ENCODE measurements around the gene MMEL1. TPM values are rescaled to one million over a fixed set of nuclear protein-coding genes. Genes with fewer than 3 reads are reported as not detected.

Gene MMEL1
- total and polyA plus RNA-seq, 2 of the 13 experiments (the other 11 are each of a cell fraction or from before 2014, with no cell fraction given): 0.48 TPM; not detected in 1

GRCh38 chr1:2642560-2643413 is 10.0 kb upstream of the MMEL1 start (continued):
- peak; percentile 83 for TF ChIP-seq SRSF1 (optimal IDR thresholded peaks at IDR 0.05; ENCODE audit: low read depth, low read length)
- peak; percentile 53 for TF ChIP-seq TAF1 (CRISPR knock-in tag; IDR thresholded peaks at IDR 0.05)
- TF ChIP-seq MEIS1 (CRISPR knock-in tag; IDR thresholded peaks at IDR 0.05; ENCODE audit: borderline replicate concordance): peak; percentile 58; the same call in 1 of the 2 replicates
- TF ChIP-seq ASH2L (IDR thresholded peaks at IDR 0.05; ENCODE audit: insufficient read length, low read depth, low read length): peak; percentile 53
- TF ChIP-seq, protein P1, sequence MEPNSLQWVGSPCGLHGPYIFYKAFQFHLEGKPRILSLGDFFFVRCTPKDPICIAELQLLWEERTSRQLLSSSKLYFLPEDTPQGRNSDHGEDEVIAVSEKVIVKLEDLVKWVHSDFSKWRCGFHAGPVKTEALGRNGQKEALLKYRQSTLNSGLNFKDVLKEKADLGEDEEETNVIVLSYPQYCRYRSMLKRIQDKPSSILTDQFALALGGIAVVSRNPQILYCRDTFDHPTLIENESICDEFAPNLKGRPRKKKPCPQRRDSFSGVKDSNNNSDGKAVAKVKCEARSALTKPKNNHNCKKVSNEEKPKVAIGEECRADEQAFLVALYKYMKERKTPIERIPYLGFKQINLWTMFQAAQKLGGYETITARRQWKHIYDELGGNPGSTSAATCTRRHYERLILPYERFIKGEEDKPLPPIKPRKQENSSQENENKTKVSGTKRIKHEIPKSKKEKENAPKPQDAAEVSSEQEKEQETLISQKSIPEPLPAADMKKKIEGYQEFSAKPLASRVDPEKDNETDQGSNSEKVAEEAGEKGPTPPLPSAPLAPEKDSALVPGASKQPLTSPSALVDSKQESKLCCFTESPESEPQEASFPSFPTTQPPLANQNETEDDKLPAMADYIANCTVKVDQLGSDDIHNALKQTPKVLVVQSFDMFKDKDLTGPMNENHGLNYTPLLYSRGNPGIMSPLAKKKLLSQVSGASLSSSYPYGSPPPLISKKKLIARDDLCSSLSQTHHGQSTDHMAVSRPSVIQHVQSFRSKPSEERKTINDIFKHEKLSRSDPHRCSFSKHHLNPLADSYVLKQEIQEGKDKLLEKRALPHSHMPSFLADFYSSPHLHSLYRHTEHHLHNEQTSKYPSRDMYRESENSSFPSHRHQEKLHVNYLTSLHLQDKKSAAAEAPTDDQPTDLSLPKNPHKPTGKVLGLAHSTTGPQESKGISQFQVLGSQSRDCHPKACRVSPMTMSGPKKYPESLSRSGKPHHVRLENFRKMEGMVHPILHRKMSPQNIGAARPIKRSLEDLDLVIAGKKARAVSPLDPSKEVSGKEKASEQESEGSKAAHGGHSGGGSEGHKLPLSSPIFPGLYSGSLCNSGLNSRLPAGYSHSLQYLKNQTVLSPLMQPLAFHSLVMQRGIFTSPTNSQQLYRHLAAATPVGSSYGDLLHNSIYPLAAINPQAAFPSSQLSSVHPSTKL (CRISPR knock-in tag; IDR thresholded peaks at IDR 0.05): no peak
- peak; percentile 43 for TF ChIP-seq RBM39 (IDR thresholded peaks at IDR 0.05; ENCODE audit: low read depth, low read length, poor library complexity, severe bottlenecking)
- peak; percentile 81 for TF ChIP-seq KDM5B (CRISPR knock-in tag; IDR thresholded peaks at IDR 0.05; ENCODE audit: borderline replicate concordance)
- no peak; the same call in 1 of the 2 replicates for TF ChIP-seq MIER2 (CRISPR knock-in tag; IDR thresholded peaks at IDR 0.05)
- peak; percentile 81 for TF ChIP-seq ERF (CRISPR knock-in tag; IDR thresholded peaks at IDR 0.05)
- peak; percentile 89 for TF ChIP-seq PHF8 (CRISPR knock-in tag; IDR thresholded peaks at IDR 0.05)
- peak; percentile 71 for TF ChIP-seq AGO1 (IDR thresholded peaks at IDR 0.05; ENCODE audit: low read depth, low read length, poor library complexity, severe bottlenecking)
- TF ChIP-seq ZBTB8A (CRISPR knock-in tag; IDR thresholded peaks at IDR 0.05; ENCODE audit: borderline replicate concordance, low read depth): peak; percentile 96
- no peak for TF ChIP-seq EZH2 (conservative IDR thresholded peaks at IDR 0.05; ENCODE audit: low read depth, low read length)
- peak; percentile 25; the same call in 1 of the 2 replicates for TF ChIP-seq STAT6 (CRISPR knock-in tag; IDR thresholded peaks at IDR 0.05; ENCODE audit: borderline replicate concordance)
- TF ChIP-seq STAT5B (CRISPR knock-in tag; IDR thresholded peaks at IDR 0.05): no peak
- peak; percentile 96; the same call in 1 of the 2 replicates for TF ChIP-seq SIN3A (IDR thresholded peaks at IDR 0.05; ENCODE audit: borderline replicate concordance, low read depth, low read length)
- TF ChIP-seq, protein P2, sequence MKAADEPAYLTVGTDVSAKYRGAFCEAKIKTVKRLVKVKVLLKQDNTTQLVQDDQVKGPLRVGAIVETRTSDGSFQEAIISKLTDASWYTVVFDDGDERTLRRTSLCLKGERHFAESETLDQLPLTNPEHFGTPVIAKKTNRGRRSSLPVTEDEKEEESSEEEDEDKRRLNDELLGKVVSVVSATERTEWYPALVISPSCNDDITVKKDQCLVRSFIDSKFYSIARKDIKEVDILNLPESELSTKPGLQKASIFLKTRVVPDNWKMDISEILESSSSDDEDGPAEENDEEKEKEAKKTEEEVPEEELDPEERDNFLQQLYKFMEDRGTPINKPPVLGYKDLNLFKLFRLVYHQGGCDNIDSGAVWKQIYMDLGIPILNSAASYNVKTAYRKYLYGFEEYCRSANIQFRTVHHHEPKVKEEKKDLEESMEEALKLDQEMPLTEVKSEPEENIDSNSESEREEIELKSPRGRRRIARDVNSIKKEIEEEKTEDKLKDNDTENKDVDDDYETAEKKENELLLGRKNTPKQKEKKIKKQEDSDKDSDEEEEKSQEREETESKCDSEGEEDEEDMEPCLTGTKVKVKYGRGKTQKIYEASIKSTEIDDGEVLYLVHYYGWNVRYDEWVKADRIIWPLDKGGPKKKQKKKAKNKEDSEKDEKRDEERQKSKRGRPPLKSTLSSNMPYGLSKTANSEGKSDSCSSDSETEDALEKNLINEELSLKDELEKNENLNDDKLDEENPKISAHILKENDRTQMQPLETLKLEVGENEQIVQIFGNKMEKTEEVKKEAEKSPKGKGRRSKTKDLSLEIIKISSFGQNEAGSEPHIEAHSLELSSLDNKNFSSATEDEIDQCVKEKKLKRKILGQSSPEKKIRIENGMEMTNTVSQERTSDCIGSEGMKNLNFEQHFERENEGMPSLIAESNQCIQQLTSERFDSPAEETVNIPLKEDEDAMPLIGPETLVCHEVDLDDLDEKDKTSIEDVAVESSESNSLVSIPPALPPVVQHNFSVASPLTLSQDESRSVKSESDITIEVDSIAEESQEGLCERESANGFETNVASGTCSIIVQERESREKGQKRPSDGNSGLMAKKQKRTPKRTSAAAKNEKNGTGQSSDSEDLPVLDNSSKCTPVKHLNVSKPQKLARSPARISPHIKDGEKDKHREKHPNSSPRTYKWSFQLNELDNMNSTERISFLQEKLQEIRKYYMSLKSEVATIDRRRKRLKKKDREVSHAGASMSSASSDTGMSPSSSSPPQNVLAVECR (CRISPR knock-in tag; IDR thresholded peaks at IDR 0.05; ENCODE audit: borderline replicate concordance): peak; percentile 83

Data from HepG2 (cell line).